C4-2B (cell line): ENCODE results near the gene FOXI1.
A peak's percentile ranks its signal among the peaks of the same experiment; 100 is the strongest.

Experiments
- H3K27ac ChIP-seq: fragments of 450-650 bp; 2 replicates; pipeline ENCODE4 v1.5.1; 2017
- CTCF ChIP-seq: fragments of 450-650 bp; conservative IDR thresholded peaks from 2 replicates; pipeline ENCODE4 v1.5.1; 2017; ENCODE audit warnings: mild to moderate bottlenecking
- ZFX ChIP-seq: fragments of 450-650 bp; IDR thresholded peaks from 2 replicates; pipeline ENCODE4 v1.6.1; 2017

Gene FOXI1

GRCh38 chr5:170115925-170116324 lies 10.2 kb downstream of the FOXI1 start:
- H3K27ac ChIP-seq = no peak overlapping the region
- TF ChIP-seq ZFX = no peak
- no peak for TF ChIP-seq CTCF

GRCh38 chr5:170117736-170118135 lies 12.0 kb downstream of the FOXI1 start:
- no peak overlapping the region for H3K27ac ChIP-seq
- no peak for TF ChIP-seq ZFX
- TF ChIP-seq CTCF = no peak

DNA sequence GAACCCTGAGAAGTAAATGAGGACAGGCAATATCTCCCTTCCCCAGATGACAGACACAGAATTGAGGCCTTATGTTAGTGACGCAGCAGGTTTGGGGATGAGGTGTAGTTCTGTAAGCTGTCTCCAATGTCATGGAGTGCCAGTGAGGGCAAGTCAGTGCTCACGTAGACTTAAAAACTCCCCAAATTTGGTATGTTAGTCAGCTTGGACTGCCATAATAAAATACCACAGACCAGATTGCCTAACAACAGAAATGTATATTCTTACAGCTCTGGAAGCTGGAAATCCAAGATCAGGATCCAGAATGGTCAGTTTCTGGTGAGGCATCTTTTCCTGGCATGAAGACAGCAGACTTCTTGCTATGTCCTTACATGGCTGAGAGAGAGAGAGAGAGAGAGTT lies 14.9 kb downstream of the FOXI1 start:
- H3K27ac ChIP-seq = no peak overlapping the region
- TF ChIP-seq ZFX = no peak
- no peak for TF ChIP-seq CTCF

- TF ChIP-seq ZFX (no peak), CTCF (no peak)
- H3K27ac ChIP-seq = no peak overlapping the region
Measured at GRCh38 chr5:170121321-170121720, 15.6 kb downstream of the FOXI1 start.

GRCh38 chr5:170126061-170126460 lies 20.4 kb downstream of the FOXI1 start:
- H3K27ac ChIP-seq = no peak overlapping the region

DNA sequence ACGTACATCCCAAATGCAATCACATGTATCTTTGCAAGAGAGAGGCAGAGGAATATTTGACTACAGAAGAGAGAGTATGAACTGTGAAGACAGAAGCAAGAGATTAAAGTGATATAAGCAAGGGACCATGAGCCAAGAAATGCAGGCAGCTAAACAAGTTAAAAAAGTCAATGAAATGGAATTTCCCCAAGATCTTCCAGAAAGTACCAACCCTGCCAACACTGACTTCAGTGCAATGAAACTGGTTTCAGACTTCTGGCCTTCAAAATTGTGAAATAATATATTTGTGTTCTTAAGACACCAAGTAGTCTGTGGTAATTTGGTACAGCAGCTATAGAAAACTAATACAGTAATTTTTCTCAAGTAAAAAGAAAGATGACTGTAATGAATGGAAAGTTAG lies 20.9 kb downstream of the FOXI1 start:
- TF ChIP-seq CTCF = no peak
- TF ChIP-seq ZFX = no peak

More at GRCh38 chr5:170126061-170126460, 20.4 kb downstream of the FOXI1 start:
- no peak for TF ChIP-seq ZFX
- no peak for TF ChIP-seq CTCF

GRCh38 chr5:170131235-170131634 lies 25.5 kb downstream of the FOXI1 start:
- H3K27ac ChIP-seq = 0 out of 2 replicates have a peak overlapping the region, but pooled peaks have one; percentile 21
- TF ChIP-seq ZFX (no peak), CTCF (no peak)

More for the DNA sequence above, 20.9 kb downstream of the FOXI1 start:
- H3K27ac ChIP-seq = no peak overlapping the region
